ENCODE data around the gene HES5.

- TF ChIP-seq CTCF (optimal IDR thresholded peaks at IDR 0.05 in 1 of 3, IDR thresholded peaks at IDR 0.05 in 1 of 3, conservative IDR thresholded peaks at IDR 0.05 in 1 of 3; ENCODE audit: extremely low read depth in 1 of 3, insufficient read depth in 2 of 3, low read length in 3 of 3) (no peak), EZH2 (IDR thresholded peaks at IDR 0.05; ENCODE audit: low read length) (no peak)
Measured at GRCh38 chr1:2535455-2535854, 5.4 kb upstream of the HES5 start.

Data from keratinocyte (primary cell).